Heart left ventricle (tissue), 16 donors: ENCODE results near the gene LMLN. TPM values are rescaled to one million over a fixed set of nuclear protein-coding genes. Genes with fewer than 3 reads are reported as not detected.

Experiments used
- ATAC-seq, 4 donors: fragments of 200-7000 bp; cut with Tn5 transposase; one replicate each; pipeline ENCODE4 v1.9.1; 2020 to 2022; ENCODE audit warnings: moderate library complexity in 4 of 4, mild to moderate bottlenecking in 3 of 4, moderate number of reproducible peaks in 1 of 4
- DNase-seq, 5 donors: peaks; one replicate each; pipeline ENCODE4 v3.0.0-alpha.2; 2020
- H3K27ac ChIP-seq, 12 donors: fragments of 200-600 bp; sonication (generic) in 4 of 12; one replicate each; pipeline versions ENCODE4 v1.5.0 to v1.8.0; 2016 to 2022; ENCODE audit warnings: mild to moderate bottlenecking in 2 of 12
- H3K27me3 ChIP-seq, 9 donors: fragments of 200-600 bp; sonication (generic) in 2 of 9; one replicate each; pipeline versions ENCODE4 v1.5.1 to v1.8.0; 2016 to 2022; ENCODE audit warnings: mild to moderate bottlenecking in 3 of 9
- H3K36me3 ChIP-seq, 9 donors: fragments of 200-600 bp; sonication (generic) in 2 of 9; one replicate each; pipeline versions ENCODE4 v1.5.0 to v1.8.0; 2018 to 2022; ENCODE audit warnings: mild to moderate bottlenecking in 2 of 9
- H3K4me1 ChIP-seq, 12 donors: fragments of 200-600 bp; sonication (generic) in 4 of 12; one replicate each; pipeline versions ENCODE4 v1.5.0 to v1.8.0; 2016 to 2022; ENCODE audit warnings: mild to moderate bottlenecking in 3 of 12
- H3K4me3 ChIP-seq, 12 donors: fragments of 200-600 bp; sonication (generic) in 4 of 12; one replicate each; pipeline versions ENCODE4 v1.5.0 to v1.8.0; 2017 to 2022; ENCODE audit warnings: mild to moderate bottlenecking in 9 of 12, moderate library complexity in 4 of 12
- H3K9me3 ChIP-seq, 12 donors: fragments of 200-600 bp; sonication (generic) in 4 of 12; one replicate each; pipeline versions ENCODE4 v1.5.0 to v1.8.0; 2016 to 2022; ENCODE audit warnings: mild to moderate bottlenecking in 1 of 12
- POLR2A ChIP-seq, 2 donors: fragments of 450-650 bp; IDR thresholded peaks; one replicate each; pipeline ENCODE4 v1.6.1; 2017; ENCODE audit warnings: antibody characterized with exemption in 2 of 2, mild to moderate bottlenecking in 2 of 2, moderate library complexity in 2 of 2
- WGBS, 4 donors: extraction: QIAGEN DNeasy Blood & Tissue Kit in 2 of 4; methylation state at CpG; one replicate each; pipeline versions ENCODE4 v1.1.5 to v1.1.7; 2013 to 2018; 5-methylcytosine and 5-hydroxymethylcytosine counted together
- intact Hi-C, 10 donors: fragments of 100-400 bp; cut with DNase I; formaldehyde crosslinking; loops; one replicate each; pipeline versions ENCODE4 v1.11.1 to v1.14.2; 2022
- polyA plus RNA-seq, 2 donors: library from polyadenylated mRNA; stranded (reverse); fragments of 200-250 nt; gene quantifications; one replicate each; pipeline ENCODE4 v1.2.3, GENCODE V29; 2013
- total RNA-seq, 9 donors: library from RNA; depleted of rRNA in 2 of 9; stranded (reverse); fragments of >200 nt in 2 of 9; fragmentation: NEBNext Ultra II Directional in 3 of 9; extraction: Animal tissue kit (Norgen Biotek cat#: 25700) in 3 of 9; gene quantifications; one replicate each; pipeline versions ENCODE4 v1.1.0 to v1.2.4, GENCODE V29; 2016 to 2023
- TF ChIP-seq, protein P1 (sequence below), 12 donors: fragments of 200-600 bp; sonication (generic) in 4 of 12; IDR thresholded peaks; one replicate each; pipeline versions ENCODE4 v1.5.0 to v1.8.0; 2018 to 2022; ENCODE audit warnings: antibody characterized with exemption in 12 of 12, mild to moderate bottlenecking in 5 of 12
- donor health status: ischemic (EF 13 %, LVEDD 7.1; RV severe dilation, severe dysfunction).
- donor health status: healthy with polysubstance abuse.
- donor health status: DM: no; HTN: yes; CAD: no.
- donor health status: DM: no; HTN: no; CAD: no.
- donor health status: ischemic (EF 25% LVEDD 6.9; RV normal size, moderate dysfunction).
- donor health status: ischemic (EF 25% LVEDD 5.7; RV mildly dilated, moderate dysfunction).
- donor health status: healthy.
- donor health status: DM: yes; HTN: yes; CAD: no.
- donor health status: ischemic (EF 35%, LVEDD 5.7; RV mildly dilated, moderate dysfunction).
- donor health status: nonischemic (EF 11% LVEDD 7.7; RV severe dilation, severe dysfunction).
- donor health status: DM: yes; HTN: yes; CAD: no.
- donor health status: PGD.
- donor health status: ischemic (EF 29% LVEDD 5.4; RV normal size, mild dysfunction).
- donor health status: nonischemic (EF 23%, LVEDD 6.1; RV moderate dilation, normal function).

Gene LMLN
- total and polyA plus RNA-seq, 11 donors, result 2.5 to 17.1 (median 8.8) TPM

- H3K27me3 ChIP-seq, result no peaks in the 10 kb centered on the region
- peaks cover 10 to 52% (median 39%) of the 10 kb centered on the region in 12 donors for H3K4me1 ChIP-seq
- no peak for ATAC-seq
- 1% methylated on average over 11 of the region's 11 CpGs for WGBS, 4 donors
- peak overlapping the region; percentile 57 to 87 (median 76) for H3K4me3 ChIP-seq
- DNase-seq, result no peak
- peak overlapping the region; percentile 86 to 95 (median 90) for H3K27ac ChIP-seq
- TF ChIP-seq, protein P1, sequence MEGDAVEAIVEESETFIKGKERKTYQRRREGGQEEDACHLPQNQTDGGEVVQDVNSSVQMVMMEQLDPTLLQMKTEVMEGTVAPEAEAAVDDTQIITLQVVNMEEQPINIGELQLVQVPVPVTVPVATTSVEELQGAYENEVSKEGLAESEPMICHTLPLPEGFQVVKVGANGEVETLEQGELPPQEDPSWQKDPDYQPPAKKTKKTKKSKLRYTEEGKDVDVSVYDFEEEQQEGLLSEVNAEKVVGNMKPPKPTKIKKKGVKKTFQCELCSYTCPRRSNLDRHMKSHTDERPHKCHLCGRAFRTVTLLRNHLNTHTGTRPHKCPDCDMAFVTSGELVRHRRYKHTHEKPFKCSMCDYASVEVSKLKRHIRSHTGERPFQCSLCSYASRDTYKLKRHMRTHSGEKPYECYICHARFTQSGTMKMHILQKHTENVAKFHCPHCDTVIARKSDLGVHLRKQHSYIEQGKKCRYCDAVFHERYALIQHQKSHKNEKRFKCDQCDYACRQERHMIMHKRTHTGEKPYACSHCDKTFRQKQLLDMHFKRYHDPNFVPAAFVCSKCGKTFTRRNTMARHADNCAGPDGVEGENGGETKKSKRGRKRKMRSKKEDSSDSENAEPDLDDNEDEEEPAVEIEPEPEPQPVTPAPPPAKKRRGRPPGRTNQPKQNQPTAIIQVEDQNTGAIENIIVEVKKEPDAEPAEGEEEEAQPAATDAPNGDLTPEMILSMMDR (IDR thresholded peaks at IDR 0.05), result no peak
- no peak for TF ChIP-seq POLR2A (IDR thresholded peaks at IDR 0.05)
- no peaks in the 10 kb centered on the region for H3K9me3 ChIP-seq
- peaks cover 4 to 48% (median 47%) of the 10 kb centered on the region in 9 donors for H3K36me3 ChIP-seq
- intact Hi-C loops, result loop anchor here in 1 of 10 donors (1.0 kb wide), 1 partner anchor 9 kb away; a partner anchor contains a TSS
These were observed 9.3 kb upstream of the LMLN start for GRCh38 chr3:197950677-197951061.

- intact Hi-C loops, result no loop called here
- ATAC-seq (no peak), DNase-seq (no peak)
- H3K27me3 ChIP-seq, result no peaks in the 10 kb centered on the region
- peak overlapping the region in 3 of 12 donors; percentile 91 to 94 (median 91) for H3K27ac ChIP-seq
- 84 to 86% (median 85%) methylated on average over 21 of the region's 21 CpGs for WGBS, 4 donors
- no peaks in the 10 kb centered on the region for H3K9me3 ChIP-seq
- peak overlapping the region in 10 of 12 donors; percentile 57 to 87 (median 76) for H3K4me3 ChIP-seq
- H3K4me1 ChIP-seq, result peaks cover 10 to 53% (median 39%) of the 10 kb centered on the region in 12 donors
- peaks cover 4 to 56% (median 55%) of the 10 kb centered on the region in 9 donors for H3K36me3 ChIP-seq
- TF ChIP-seq, protein P1 (IDR thresholded peaks at IDR 0.05), result no peak
- TF ChIP-seq POLR2A (IDR thresholded peaks at IDR 0.05), result no peak
These were observed 8.5 kb upstream of the LMLN start for GRCh38 chr3:197951392-197951990.

DNA sequence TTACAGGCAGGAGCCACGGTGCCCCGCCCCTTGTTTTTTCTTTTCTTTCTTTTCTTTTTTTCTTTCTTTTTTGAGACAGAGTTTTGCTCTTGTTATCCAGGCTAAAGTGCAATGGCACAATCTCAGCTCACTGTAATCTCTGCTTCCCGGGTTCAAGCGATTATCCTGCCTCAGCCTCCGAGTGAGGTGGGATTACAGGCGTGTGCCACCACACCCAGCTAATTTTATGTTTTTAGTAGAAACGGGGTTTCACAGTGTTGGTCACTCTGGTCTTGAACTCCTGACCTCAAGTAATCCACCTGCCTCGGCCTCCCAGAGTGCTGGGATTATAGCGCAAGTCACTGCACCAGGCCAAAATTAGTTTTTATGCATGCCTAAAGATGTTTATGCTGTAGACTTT is 7.6 kb upstream of the LMLN start:
- TF ChIP-seq POLR2A (IDR thresholded peaks at IDR 0.05), result no peak
- TF ChIP-seq, protein P1 (IDR thresholded peaks at IDR 0.05), result no peak
- ATAC-seq, result no peak
- H3K9me3 ChIP-seq, result no peaks in the 10 kb centered on the region
- DNase-seq, result no peak
- 88 to 92% (median 90%) methylated on average over 9 of the region's 9 CpGs for WGBS, 4 donors
- H3K36me3 ChIP-seq, result peaks cover 4 to 65% (median 60%) of the 10 kb centered on the region in 9 donors
- H3K4me3 ChIP-seq, result no peak overlapping the region
- intact Hi-C loops, result no loop called here
- no peaks in the 10 kb centered on the region for H3K27me3 ChIP-seq
- peaks cover 10 to 62% (median 39%) of the 10 kb centered on the region in 12 donors for H3K4me1 ChIP-seq
- peak overlapping the region in 8 of 12 donors; percentile 48 to 89 (median 74) for H3K27ac ChIP-seq

GRCh38 chr3:197953325-197953724 is 6.7 kb upstream of the LMLN start:
- no peaks in the 10 kb centered on the region for H3K9me3 ChIP-seq
- TF ChIP-seq POLR2A (IDR thresholded peaks at IDR 0.05), result no peak
- TF ChIP-seq, protein P1 (IDR thresholded peaks at IDR 0.05), result no peak
- no peaks in the 10 kb centered on the region for H3K27me3 ChIP-seq
- 30 to 40% (median 30%) methylated on average over 6 of the region's 6 CpGs for WGBS, 4 donors
- intact Hi-C loops, result no loop called here
- H3K4me3 ChIP-seq, result peak overlapping the region in 1 of 12 donors; percentile 10
- DNase-seq, result no peak
- peaks cover 10 to 71% (median 39%) of the 10 kb centered on the region in 12 donors for H3K4me1 ChIP-seq
- peaks cover 4 to 71% (median 60%) of the 10 kb centered on the region in 9 donors for H3K36me3 ChIP-seq
- peak overlapping the region in 11 of 12 donors; percentile 29 to 89 (median 62) for H3K27ac ChIP-seq
- no peak for ATAC-seq
